ENCODE measurements around the gene ENTREP1.
"Not testable (repeated sequence)": the region's sequence is repeated elsewhere in the genome, so short reads cannot be mapped to it uniquely, and the experiment has no call there.

The ENTREP1 gene

DNA sequence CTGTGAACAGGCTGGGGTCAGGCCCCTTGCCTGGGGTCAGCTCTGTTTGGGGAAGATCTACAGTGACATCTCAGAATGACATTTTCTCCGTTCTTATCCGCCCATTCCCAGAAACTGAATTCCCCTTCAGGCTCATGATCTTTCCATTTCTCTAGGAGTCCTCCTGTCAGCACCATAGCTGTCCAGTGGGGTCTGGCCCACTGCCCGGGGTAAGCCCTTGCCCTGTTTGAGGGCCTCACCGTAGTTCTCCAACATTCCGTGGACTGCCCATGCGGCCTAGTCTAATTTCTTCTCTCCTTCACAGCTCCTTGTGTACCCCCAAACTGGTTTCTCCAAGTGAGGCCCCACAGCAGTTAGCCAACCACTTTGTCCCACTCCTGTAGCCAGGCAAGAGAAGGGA lies 68.4 kb downstream of the ENTREP1 start:
- H3K36me3 Mint-ChIP-seq (ENCODE audit: low read depth) = no peaks in the 10 kb centered on the region
- no peaks in the 10 kb centered on the region for H3K4me1 Mint-ChIP-seq (ENCODE audit: low read depth)
- no peak overlapping the region for H3K27ac Mint-ChIP-seq
- no peak overlapping the region for H3K4me3 Mint-ChIP-seq
- no peak for DNase-seq
- H3K27me3 Mint-ChIP-seq = peaks cover 3% of the 10 kb centered on the region
- H3K9me3 Mint-ChIP-seq = no peaks in the 10 kb centered on the region

DNA sequence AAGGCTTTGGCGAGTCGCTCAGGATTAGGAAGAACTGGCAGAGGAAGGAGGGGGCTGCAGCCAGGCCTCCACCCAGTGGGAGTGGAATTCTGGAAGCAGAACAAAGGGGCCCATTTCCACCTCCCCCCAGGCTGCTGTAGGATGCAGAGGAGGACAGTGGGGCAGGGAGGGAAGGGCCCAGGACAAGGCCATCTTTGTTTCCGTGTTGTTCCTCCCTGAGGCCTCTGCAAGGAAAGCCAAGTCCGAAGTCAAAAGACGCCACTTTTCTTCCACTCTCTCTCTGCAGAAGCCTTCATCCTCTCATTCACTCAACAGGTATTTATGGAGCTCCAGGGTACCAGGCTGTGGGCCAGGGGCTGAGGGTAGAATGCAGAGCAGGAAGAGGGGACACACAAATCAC lies 70.7 kb downstream of the ENTREP1 start:
- Mint-ChIP-seq H3K4me1 (ENCODE audit: low read depth) (no peaks in the 10 kb centered on the region), H3K27me3 (peaks cover 3% of the 10 kb centered on the region), H3K9me3 (no peaks in the 10 kb centered on the region), H3K27ac (no peak overlapping the region), H3K4me3 (no peak overlapping the region), H3K36me3 (ENCODE audit: low read depth) (no peaks in the 10 kb centered on the region)
- no peak for DNase-seq

DNA sequence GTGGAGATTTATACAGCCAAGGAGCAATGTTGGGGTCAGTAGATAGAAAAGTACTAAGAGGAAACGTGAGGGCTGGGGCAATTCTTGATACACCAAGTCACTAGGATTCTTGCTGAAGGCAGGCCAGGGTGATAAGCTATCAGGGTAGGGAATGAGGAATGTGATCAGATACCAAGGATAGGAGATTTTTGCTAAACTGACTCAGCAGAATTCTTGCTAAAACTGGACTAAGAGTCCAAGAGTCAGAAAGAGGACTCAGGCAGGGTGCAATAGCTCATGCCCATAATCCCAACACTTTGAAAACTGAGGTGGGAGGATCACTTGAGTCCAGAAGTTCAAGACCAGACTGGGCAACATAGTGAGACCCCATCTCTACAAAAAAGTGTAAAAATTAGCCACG lies 71.7 kb downstream of the ENTREP1 start:
- Mint-ChIP-seq H3K27ac (no peak overlapping the region), H3K27me3 (peaks cover 5% of the 10 kb centered on the region), H3K9me3 (no peaks in the 10 kb centered on the region), H3K36me3 (ENCODE audit: low read depth) (no peaks in the 10 kb centered on the region), H3K4me1 (ENCODE audit: low read depth) (no peaks in the 10 kb centered on the region), H3K4me3 (no peak overlapping the region)
- DNase-seq = no peak

DNA sequence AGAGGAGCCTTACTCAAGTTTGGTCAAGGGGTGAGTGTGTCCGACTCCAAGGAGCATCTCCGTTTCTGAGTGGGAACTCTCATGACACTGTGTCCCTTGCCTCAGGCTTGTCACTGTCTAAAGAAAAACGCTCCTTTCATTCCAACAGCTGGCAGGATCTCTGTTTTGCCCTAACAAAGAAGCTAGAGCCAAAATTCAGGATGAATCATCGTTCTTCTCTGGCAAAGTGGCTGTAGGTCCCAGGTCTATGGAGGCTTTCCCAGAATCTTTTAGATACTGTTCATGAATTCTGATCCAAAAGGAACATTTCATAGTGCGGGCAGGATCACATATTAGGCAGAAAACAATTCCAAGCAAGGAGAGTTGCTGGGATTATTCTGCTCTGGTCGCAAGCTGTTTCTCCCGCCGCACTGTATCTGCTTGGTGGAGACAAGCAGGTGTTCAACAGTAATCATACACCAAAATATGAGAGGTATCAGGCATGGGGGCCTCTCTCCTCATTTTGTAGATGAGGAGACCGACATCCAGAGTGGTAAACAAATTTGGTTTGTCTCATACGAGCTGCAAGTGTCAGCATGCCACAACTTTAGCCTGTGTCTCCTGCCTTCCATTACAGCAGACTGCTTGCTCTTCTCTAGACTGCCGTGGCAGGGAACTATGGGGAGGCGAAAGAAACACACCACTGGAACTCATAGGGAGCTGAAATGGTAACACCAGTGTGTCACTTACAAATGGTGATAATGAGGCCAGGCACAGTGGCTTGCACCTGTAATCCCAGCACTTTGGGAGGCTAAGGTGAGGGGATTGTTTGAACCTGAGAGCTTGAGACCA lies 72.6 kb downstream of the ENTREP1 start:
- Mint-ChIP-seq H3K27me3 (peaks cover 6% of the 10 kb centered on the region), H3K4me1 (ENCODE audit: low read depth) (no peaks in the 10 kb centered on the region), H3K9me3 (no peaks in the 10 kb centered on the region), H3K27ac (no peak overlapping the region), H3K36me3 (ENCODE audit: low read depth) (no peaks in the 10 kb centered on the region), H3K4me3 (no peak overlapping the region)
- DNase-seq = no peak

DNA sequence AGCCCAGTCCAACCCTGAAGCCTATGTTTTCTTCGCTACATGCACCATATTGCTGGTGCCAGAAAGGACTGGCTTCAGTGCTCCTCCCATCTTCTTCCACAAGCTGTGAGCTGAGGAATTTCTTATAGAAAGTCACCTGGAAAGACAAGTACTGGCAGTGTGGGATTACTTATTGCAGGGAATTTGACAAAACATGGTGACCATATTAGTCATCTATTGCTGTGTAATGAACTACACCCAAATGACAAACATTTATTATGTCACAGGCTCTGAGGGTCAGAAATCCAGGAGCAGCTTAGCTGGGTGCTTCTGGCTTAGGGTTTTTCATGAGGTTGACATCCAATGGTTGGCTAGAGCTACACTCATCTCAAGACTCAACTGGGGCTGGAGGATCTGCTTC lies 75.5 kb downstream of the ENTREP1 start:
- Mint-ChIP-seq H3K9me3 (no peaks in the 10 kb centered on the region), H3K4me3 (no peak overlapping the region), H3K4me1 (ENCODE audit: low read depth) (no peaks in the 10 kb centered on the region), H3K27ac (no peak overlapping the region), H3K36me3 (ENCODE audit: low read depth) (no peaks in the 10 kb centered on the region), H3K27me3 (peaks cover 15% of the 10 kb centered on the region)
- no peak for DNase-seq

DNA sequence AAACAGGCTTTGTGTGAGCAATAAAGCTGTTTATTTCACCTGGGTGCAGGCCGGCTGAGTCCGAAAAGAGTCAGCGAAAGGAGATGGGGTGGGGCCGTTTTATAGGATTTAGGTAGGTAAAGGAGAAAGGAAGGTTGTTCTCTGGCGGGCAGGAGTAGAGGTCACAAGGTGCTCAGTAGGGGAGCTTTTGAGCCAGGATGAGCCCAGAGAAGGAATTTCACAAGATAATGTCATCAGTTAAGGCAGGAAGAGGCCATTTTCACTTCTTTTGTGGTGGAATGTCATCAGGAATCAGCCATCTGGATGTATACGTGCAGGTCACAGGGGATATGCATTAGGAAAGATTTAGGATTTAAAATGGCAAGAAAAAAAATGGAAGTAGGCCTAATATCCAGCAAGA lies 84.9 kb downstream of the ENTREP1 start:
- DNase-seq; H3K27me3 Mint-ChIP-seq; H3K27ac Mint-ChIP-seq; H3K36me3 Mint-ChIP-seq (ENCODE audit: low read depth); H3K9me3 Mint-ChIP-seq; H3K4me1 Mint-ChIP-seq (ENCODE audit: low read depth); H3K4me3 Mint-ChIP-seq: not testable (repeated sequence)

DNA sequence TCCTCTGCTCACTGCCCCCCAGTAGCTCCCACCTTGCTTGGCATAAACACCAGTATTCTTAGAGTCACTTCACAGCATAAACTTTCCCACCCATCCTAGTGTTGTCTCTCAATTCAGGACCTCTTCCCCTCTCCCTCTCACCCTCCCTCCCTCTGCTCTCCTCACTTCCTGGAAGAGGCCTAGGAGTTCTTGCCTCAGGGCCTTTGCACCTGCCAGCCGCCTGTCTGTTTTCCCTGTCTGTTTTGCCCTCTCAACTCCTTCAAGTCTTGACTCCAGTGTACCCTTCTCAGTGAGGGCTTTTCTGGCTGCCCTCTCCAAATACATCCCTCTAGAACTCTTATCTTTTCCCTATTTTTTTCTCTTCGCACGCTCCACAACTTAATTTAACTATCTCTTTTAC lies 86.2 kb downstream of the ENTREP1 start:
- H3K27me3 Mint-ChIP-seq = peaks cover 8% of the 10 kb centered on the region
- no peaks in the 10 kb centered on the region for H3K36me3 Mint-ChIP-seq (ENCODE audit: low read depth)
- no peak overlapping the region for H3K4me3 Mint-ChIP-seq
- no peaks in the 10 kb centered on the region for H3K4me1 Mint-ChIP-seq (ENCODE audit: low read depth)
- no peak for DNase-seq
- no peak overlapping the region for H3K27ac Mint-ChIP-seq
- H3K9me3 Mint-ChIP-seq = no peaks in the 10 kb centered on the region

DNA sequence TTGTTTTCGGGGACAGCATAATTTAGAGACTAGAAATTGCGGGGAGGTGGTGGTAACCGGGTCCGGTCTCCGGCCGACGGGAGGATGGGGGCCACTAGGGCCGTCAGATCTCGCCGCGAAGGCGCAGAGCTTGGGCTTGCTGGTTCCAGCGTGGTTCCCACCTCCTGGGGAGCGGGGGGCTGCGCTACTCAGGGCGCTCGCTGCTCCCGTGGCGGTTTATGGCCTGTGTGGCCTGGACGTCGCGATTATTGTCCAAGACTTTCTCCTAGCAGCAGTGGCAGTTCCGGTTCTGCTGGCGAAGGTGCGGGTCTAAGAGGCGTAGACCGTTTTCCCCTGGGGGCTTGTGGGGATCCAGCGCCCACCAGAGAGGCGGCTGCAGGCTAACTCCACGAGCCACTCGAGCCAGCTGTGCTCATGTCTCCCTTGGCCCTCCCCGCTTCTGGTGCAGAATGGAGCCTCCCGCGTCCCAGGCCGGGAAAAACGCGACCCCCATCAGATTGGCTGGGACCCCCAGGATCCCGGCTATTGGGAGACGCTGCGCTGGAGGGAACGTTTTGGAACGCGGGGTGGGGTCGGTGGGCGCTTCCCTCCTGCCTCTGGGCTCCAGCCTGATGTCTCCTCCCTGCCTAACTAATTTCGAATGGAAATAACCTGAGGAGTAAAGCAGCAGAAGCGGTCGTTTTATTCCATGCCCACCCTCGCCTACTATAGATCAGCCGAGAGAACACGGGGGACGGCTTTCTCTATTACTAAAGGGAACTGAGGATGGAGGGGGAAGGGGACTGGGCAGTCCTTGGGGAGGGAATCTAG lies 87.1 kb downstream of the ENTREP1 start:
- no peaks in the 10 kb centered on the region for H3K4me1 Mint-ChIP-seq (ENCODE audit: low read depth)
- H3K9me3 Mint-ChIP-seq = no peaks in the 10 kb centered on the region
- no peak overlapping the region for H3K4me3 Mint-ChIP-seq

DNA sequence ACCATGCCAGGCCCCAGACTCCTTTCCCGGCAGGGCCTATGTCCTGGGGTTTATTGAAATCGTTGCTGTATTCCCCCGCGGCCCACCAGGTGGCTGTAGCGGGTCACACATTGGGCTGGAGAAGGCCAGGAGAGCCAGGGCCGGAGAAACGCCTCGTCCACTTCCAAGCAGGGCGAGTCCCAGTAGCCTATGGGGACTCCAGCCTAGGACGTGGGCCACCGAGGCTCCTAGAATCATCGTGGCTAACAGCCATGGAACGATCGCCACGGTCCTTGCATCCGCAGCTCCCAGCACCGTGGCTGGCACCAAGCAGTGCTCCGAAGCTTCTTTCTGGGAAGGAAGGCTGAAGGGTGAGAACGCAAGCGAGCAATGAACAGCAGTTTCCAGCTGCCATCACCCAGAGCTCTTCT lies 87.7 kb downstream of the ENTREP1 start:
- Mint-ChIP-seq H3K27me3 (peaks cover 8% of the 10 kb centered on the region), H3K27ac (no peak overlapping the region), H3K4me3 (no peak overlapping the region), H3K4me1 (ENCODE audit: low read depth) (no peaks in the 10 kb centered on the region), H3K36me3 (ENCODE audit: low read depth) (no peaks in the 10 kb centered on the region), H3K9me3 (no peaks in the 10 kb centered on the region)
- no peak for DNase-seq

More for the DNA sequence above, 87.1 kb downstream of the ENTREP1 start:
- Mint-ChIP-seq H3K27me3 (peaks cover 8% of the 10 kb centered on the region), H3K36me3 (ENCODE audit: low read depth) (no peaks in the 10 kb centered on the region), H3K27ac (no peak overlapping the region)
- no peak for DNase-seq

DNA sequence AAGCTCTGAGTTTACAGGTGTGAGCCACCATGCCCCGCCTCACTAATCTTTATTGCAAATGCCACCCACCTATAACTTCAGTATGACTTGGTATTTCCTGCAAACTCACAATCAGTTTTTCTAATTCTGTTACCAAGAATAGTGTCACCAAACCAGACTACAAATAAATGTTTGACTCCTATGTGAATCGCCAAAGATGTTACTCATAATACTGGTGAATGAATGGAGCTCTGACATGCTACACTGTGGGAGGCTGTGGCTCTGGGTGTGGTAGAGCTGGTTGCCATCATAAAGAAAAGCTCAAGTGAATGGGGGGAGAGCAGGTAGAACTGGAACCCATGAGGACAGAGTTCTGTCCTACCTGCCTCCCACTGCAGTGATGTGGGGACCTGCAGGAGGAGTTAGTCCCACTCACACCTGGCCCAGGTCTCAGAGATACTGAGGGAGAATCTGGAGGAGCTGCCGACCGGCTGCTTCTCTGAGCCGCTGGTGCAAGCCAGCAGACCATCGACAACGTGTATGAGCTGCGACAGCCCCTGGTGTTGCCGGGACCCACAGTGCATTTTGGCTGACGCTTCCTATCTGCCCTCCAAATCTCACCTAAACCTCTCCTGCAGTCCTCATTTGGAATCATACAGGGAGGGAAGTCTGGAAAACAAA lies 95.7 kb downstream of the ENTREP1 start:
- no peaks in the 10 kb centered on the region for H3K4me1 Mint-ChIP-seq (ENCODE audit: low read depth)
- no peaks in the 10 kb centered on the region for H3K9me3 Mint-ChIP-seq
- H3K27ac Mint-ChIP-seq = no peak overlapping the region
- H3K27me3 Mint-ChIP-seq = peaks cover 24% of the 10 kb centered on the region
- DNase-seq = no peak
- no peak overlapping the region for H3K4me3 Mint-ChIP-seq
- no peaks in the 10 kb centered on the region for H3K36me3 Mint-ChIP-seq (ENCODE audit: low read depth)

DNA sequence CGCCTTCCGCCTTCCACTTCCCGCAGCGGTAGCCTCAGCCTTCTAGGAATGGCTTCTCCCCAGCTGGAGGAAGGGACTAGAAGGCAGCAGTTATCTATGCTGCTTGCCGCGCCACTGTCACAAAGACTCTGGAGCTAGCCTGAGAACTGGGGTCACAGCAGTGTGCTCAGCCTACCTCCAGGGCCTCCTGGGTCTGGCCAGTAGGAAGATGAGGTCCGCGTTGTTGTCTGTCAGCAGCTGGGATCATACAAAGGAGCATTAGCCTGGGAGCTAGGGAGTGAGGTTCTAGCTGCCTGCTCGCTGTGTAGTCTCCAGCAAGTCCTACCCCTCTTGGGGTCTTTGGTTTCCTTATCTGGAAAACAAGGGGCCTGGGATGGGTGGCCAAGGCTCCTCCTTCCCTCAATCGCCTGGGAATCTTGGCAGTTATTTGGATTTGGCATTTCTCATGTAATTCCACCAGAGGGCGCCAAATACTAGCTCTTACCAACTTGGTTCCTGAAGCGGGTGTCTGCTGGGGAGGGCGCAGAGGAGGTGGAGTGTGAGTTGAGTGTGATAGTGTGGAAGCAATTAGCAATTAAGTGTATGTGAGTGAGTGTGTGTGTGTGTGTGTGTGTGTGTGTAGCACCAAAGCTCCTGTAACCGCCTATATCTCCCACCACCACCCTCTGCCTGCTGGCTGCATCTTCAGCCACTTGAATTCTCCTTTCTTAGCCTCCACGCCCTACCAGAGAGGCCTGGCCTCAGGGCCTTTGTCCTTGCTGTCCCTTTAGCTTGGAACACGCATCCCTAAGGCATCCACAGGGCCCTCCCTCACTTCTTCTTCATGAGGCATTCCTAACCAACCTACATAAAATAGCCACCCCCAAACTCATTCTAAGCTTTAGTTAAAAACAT lies 97.1 kb downstream of the ENTREP1 start:
- Mint-ChIP-seq H3K27me3 (peaks cover 24% of the 10 kb centered on the region), H3K9me3 (no peaks in the 10 kb centered on the region), H3K36me3 (ENCODE audit: low read depth) (no peaks in the 10 kb centered on the region), H3K4me1 (ENCODE audit: low read depth) (no peaks in the 10 kb centered on the region), H3K27ac (no peak overlapping the region), H3K4me3 (no peak overlapping the region)
- peak; percentile 54 for DNase-seq

DNA sequence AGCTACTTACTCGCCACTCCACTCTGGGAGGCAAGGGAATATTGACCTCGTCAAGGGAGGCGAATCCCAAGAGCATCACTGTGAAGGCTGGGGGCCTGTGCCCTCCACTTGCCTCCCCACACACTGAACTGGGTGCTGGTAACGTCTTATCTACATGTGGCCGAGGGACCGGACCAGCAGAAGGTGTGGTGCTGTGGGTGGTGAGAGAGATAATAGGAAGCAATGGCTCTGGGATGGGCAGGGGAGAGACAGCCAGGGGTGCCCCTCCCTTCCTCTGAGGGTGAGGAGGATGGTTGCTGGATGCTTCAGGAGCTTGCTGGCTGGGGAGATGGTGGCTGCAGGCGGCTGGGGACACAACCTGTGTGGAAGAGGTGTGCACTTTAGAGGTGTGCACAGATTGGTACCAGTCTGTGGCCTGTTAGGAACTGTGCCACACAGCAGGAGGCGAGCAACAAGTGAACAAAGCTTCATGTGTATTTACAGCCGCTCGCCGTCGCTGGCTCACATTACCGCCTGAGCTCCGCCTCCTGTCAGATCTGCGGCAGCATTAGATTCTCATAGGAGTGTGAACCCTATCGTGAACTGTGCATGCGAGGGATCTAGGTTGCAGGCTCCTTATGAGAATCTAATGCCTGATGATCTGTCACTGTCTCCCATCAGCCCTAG lies 100.3 kb downstream of the ENTREP1 start:
- Mint-ChIP-seq H3K4me3 (no peak overlapping the region), H3K4me1 (ENCODE audit: low read depth) (no peaks in the 10 kb centered on the region), H3K27ac (no peak overlapping the region), H3K27me3 (peaks cover 11% of the 10 kb centered on the region), H3K9me3 (no peaks in the 10 kb centered on the region), H3K36me3 (ENCODE audit: low read depth) (no peaks in the 10 kb centered on the region)
- no peak for DNase-seq

DNA sequence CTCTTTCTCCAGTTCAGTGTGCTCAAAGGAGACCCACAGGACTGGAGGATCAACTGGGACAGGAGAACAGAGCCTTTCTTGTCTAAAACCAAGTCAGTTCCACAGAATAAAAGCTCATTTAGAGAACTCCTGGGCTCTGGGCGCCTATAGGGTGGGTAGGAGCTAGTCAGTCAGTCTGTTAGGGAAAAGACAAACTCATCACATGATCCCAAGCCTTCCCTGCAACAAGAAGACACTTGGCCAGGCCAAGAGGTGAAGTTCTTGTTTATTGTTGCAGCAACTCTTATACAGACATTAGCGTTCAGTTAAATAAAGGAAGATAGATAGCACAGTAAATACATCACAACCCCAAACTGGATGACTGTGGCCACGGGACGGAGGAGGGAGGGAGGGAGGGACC lies 102.3 kb downstream of the ENTREP1 start:
- H3K27ac Mint-ChIP-seq = no peak overlapping the region
- no peaks in the 10 kb centered on the region for H3K36me3 Mint-ChIP-seq (ENCODE audit: low read depth)
- no peaks in the 10 kb centered on the region for H3K4me1 Mint-ChIP-seq (ENCODE audit: low read depth)
- H3K27me3 Mint-ChIP-seq = no peaks in the 10 kb centered on the region
- no peak for DNase-seq
- no peak overlapping the region for H3K4me3 Mint-ChIP-seq
- no peaks in the 10 kb centered on the region for H3K9me3 Mint-ChIP-seq

Data from activated T-cell treated with anti-CD3 and anti-CD28 coated beads, Interleukin-2, amount 50 U/mL, for 24 hours (primary cell).